A549 (cell line): ENCODE measurements around the gene CEP57L1.

Experiments used
- BHLHE40 ChIP-seq: IDR thresholded peaks from 2 replicates; pipeline ENCODE4 v1.6.1; 2012; ENCODE audit warnings: low read depth, low read length, inconsistent platforms
- CTCF ChIP-seq: fragments of >200 bp; sonication (Bioruptor Twin); formaldehyde crosslinking; IDR thresholded peaks from 3 replicates; pipeline ENCODE4 v1.5.1; 2016
- E2F6 ChIP-seq: IDR thresholded peaks from 2 replicates; pipeline ENCODE4 v1.6.1; 2012; ENCODE audit warnings: low read depth, borderline replicate concordance
- EP300 ChIP-seq, 2 experiments: fragments of >200 bp; sonication (Bioruptor Twin); formaldehyde crosslinking; IDR thresholded peaks; 2 replicates in 1 of 2; 3 replicates in 1 of 2; pipeline ENCODE4 v1.6.1; 2016 to 2017
- HMGXB4 ChIP-seq: fragments of 250-450 bp; sonication (Bioruptor Pico); IDR thresholded peaks from 2 replicates; pipeline ENCODE4 v1.5.0; 2021; ENCODE audit warnings: mild to moderate bottlenecking, moderate library complexity, borderline replicate concordance
- JUN ChIP-seq, 2 experiments: fragments of >200 bp; sonication (Bioruptor Twin); formaldehyde crosslinking; IDR thresholded peaks; 2 replicates in 1 of 2; 3 replicates in 1 of 2; pipeline ENCODE4 v1.6.1; 2016 to 2017
- MAFK ChIP-seq: fragments of 450-650 bp; IDR thresholded peaks from 2 replicates; pipeline ENCODE4 v1.6.1; 2014; ENCODE audit not compliant: partially characterized antibody
- MAX ChIP-seq: IDR thresholded peaks from 2 replicates; pipeline ENCODE4 v1.6.1; 2012
- MAZ ChIP-seq: fragments of 150-350 bp; IDR thresholded peaks from 2 replicates; pipeline ENCODE4 v1.6.1; 2014; ENCODE audit warnings: antibody characterized with exemption, low read depth, low read length, borderline replicate concordance
- NFE2L2 ChIP-seq: fragments of 150-350 bp; conservative IDR thresholded peaks from 2 replicates; pipeline ENCODE4 v1.6.1; 2014; ENCODE audit warnings: low read length
- POLR2A ChIP-seq: IDR thresholded peaks from 2 replicates; pipeline ENCODE4 v1.6.1; 2012; ENCODE audit warnings: mild to moderate bottlenecking, low read length
- SMC3 ChIP-seq: fragments of >200 bp; sonication (Bioruptor Twin); formaldehyde crosslinking; IDR thresholded peaks from 3 replicates; pipeline ENCODE4 v1.6.1; 2018; ENCODE audit warnings: inconsistent platforms

- TF ChIP-seq CTCF (no peak), MAFK (no peak), BHLHE40 (no peak), POLR2A (no peak), JUN (IDR thresholded peaks at IDR 0.05) (no peak), NFE2L2 (no peak), MAZ (no peak), MAX (no peak), EP300 (IDR thresholded peaks at IDR 0.05) (no peak), E2F6 (no peak), HMGXB4 (CRISPR knock-in tag) (no peak), SMC3 (no peak)
These were observed 7.5 kb downstream of the CEP57L1 start for GRCh38 chr6:109102762-109103161.
